Measurements from ENCODE around the gene FAN1.
A peak's percentile ranks its signal among the peaks of the same experiment; 100 is the strongest.

FAN1 gene

DNA sequence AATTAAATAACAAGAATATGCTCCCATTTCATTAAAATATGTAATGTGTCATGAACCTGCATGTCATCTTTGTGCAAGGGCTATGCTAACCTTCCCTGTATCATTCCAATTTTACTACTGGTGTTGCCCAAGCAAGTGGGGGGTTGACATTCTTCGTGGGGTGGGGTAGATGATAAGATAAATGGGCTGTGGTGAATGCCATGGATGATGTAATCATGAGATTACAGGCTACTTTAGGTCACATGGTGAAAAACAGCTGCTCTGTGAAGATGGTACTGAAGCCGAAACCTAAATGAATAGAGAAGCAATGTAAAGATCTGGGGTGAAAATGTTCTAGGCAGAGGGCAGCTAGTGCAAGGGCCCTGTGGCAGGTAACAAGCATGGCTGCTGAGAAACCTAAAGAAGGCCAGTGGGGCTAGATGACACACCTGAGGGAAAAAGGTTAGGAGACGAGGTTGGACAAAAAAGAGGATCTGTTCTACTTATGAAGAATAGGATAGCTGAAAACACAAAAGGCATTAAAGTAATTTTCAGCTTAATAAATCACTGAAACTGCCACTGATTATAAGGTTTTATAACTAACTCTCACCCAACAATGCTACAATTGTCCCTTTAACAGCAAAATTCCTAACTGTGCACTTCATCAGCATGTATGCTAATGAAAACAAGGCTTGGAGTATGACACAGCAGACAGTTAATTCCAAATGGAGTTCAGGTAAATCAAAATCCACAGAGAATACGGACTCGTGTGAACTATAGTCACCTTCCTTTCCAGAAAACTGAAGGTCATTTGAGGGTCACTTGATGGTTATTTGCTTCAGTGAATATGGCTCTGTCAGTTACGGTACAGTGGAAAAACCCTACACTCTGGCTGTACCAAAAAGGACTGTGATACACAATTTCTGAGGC, 52.8 kb downstream of the FAN1 start:
- DNase-seq (ENCODE audit: low spot score): no peak

DNA sequence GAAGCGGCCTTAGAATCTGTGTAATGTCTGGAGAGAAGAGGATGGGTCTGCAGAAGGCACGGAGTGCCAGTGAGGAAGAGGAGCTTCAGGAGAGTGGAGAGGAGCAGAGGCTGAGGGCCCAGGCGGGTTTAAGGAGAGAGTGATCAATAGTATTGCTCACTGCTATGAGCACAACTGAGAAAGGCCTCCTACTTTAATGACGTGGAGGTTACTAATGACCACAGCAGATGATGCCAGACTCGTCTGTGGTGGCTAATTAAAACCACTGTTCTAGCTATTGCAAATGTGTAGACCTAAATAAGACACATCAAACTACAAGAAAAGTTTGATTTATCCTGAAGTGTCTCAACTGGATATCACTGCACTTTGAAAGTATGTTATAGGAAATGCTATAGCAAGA, 54.5 kb downstream of the FAN1 start:
- no peak for DNase-seq (ENCODE audit: low spot score)

DNA sequence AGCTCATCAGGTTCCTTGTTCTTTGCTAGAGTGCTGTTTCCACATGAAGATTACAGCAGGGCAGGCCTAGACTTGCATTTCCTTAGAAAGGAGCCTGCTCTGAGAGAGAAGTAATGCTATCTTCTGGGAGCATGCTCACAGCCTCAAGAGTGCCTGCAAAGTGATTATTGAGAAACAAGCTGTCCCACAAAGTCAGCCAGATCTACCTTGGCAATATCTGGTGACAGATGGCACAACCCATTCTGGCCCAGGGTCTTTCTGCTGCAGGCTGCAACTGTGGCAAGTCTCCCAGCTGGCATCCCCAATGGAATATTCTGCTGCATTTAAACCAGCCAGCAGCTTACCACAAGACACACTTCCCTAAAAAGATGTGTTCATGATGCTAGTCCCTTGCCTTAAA, 58.4 kb downstream of the FAN1 start:
- peak; percentile 94 for DNase-seq (ENCODE audit: low spot score)

DNA sequence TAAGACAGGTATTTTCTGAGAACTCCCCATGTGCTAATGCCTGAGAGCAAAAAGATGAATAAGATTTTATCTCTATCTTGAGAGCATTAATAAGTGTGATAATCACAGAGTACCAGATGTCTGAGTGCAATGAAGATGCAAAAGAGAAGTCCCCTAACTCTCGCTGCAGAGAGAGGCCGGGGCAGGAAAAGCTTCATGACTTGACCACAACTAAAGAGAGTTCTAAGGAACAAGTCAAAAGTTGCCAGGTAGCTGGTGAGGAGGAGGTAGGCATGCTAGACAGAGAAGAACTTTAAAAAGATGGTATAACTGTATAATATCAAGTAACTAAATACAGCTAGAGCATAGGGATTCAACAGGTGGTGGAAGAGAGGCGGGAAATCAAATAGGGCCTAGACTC, 58.9 kb downstream of the FAN1 start:
- DNase-seq (ENCODE audit: low spot score): no peak

DNA sequence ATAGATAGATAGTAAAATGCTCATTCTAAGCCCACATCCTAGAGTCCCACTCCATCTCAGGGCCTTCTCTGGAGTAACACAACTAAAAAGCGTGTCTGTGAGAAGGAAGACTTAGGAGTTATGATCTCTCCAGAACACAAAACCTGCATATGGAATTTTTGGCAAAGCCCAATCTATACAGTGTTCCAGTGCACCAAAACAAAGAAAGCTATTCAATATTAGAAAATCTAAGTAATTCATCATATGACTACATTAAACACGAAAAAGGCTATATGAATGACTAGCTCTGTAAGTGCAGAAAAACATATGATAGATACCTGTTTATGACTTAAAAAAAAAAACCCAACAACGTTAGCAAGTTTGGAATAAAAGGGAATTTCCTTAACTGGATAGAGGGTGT, 60.0 kb downstream of the FAN1 start:
- DNase-seq (ENCODE audit: low spot score): no peak

DNA sequence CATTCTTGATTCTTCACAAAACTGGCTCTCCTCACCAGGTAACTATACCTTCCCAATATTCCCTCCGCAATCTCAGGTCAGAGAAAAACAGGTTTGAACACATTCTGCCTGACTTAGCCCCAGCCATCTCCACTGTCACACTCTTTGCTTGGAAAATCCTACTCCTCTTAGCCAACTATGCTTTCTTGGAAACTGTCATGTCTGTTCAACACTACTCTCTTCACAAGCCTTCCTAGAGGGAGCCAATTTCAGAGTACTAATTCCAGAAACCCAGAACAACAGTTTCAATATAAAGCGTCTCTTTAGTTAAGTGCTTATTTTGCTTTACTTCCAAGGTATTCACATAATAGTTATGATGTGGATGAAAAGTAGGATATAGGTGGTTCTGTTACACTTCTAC, 66.0 kb downstream of the FAN1 start:
- DNase-seq (ENCODE audit: low spot score): no peak

DNA sequence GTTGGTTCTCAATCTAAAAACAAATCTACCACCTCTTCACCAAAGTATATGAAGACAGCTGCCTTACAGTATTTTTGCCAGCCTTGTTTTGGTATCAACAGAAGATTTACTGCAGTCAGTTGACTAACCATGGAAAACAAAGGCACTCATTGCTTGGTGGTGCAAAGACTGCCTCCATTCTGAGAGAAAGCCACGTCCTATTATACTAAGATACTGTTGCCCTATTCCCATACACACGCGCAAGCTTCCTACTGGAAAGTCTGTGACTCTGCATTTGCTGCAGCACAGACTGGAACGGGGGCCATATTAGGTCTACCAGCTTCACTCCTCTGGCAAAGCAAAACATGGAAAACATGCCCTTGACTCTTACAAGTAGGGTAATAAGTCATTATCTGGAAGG, 69.7 kb downstream of the FAN1 start:
- no peak for DNase-seq (ENCODE audit: low spot score)

DNA sequence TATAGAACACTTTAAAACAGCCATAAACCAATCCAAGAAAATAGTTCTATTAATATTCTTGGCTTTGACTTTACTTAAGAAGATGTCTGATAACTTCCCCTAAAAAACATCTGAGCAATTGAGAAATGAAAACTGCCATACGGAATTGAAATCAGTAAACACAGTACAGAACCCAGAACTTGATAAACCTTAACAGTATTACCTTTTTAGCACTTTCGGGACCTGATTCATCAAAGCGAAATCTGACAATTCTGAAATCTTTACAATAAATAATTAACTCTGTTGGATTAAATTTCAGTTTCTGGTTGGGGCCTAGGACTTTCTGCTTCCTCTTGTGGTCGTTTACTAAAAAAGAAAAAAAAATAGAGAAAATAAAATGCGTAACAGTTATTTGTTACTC, 70.4 kb downstream of the FAN1 start:
- no peak for DNase-seq (ENCODE audit: low spot score)

DNA sequence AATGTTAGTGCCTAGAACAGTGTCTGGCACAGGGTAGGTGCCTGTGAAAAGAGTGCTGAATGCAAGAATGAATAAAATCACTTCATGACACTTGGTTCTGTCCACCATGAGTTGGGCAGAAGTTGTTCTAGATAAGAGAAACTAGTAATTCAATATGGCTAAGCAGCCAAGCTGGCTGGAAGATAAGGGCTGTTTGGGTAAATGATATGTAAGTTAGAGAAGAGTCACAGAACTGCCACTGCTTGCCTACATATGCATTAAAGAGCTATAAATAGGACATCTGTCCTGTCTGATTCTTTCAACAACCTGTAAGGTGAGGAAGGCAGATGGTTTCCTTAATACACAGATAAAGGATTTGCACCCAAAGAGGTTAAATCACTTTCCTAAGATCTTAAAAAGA, 74.6 kb downstream of the FAN1 start:
- no peak for DNase-seq (ENCODE audit: low spot score)

DNA sequence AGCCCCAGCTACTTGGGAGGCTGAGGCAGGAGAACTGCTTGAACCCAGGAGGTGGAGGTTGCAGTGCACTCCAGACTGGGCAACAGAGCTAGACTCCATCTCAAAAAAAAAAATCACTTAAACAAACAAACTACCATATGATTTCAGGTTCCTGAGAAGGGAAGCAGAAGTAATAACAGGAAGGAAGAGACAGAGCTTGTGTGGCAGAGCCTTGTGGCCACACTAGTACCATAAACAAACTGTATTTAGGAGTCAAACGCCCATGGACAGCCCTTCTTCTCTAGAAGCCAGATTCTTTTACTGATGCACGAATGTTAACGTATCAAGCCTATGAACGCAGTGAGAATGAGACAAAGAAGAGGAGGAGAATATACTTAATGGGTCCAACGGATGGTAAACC, 75.7 kb downstream of the FAN1 start:
- DNase-seq (ENCODE audit: low spot score): no peak

DNA sequence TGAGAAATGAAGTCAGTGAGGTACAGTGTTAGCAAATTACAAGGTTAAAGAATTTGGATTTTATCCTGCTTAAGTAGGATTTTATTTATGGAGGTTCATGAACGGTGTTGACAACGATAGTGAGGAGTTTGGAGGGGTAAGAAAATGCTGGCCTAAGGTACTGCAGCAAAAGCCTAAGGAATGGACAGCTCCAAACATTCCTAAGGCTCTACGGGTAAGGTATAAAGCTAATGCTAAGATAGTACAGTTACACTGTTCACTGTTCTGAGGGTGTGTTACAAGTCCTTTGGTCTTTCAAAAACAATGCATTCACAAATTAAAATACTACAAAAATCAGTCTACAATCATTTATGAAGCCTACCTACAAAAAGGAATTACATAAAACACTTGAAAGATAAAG, 80.4 kb downstream of the FAN1 start:
- DNase-seq (ENCODE audit: low spot score): no peak

DNA sequence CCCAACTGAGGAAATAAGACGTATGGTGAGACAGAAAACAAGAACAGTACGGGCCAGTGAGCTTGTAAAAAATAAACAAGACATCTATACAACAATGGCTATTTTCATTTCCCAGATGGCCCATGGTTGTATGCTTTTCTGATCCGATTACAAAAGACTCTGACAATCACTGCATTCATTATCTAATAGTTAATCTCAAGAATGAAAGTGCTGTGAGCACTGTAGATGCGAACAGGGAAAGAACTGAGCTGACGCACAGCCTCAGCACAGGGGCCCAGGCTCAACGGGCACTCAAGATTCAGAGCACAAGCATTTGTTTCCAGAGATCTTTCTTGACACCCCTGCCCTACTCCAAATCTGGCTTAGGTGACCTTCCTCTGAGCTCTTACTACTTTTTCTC, 80.8 kb downstream of the FAN1 start:
- peak; percentile 49 for DNase-seq (ENCODE audit: low spot score)

DNA sequence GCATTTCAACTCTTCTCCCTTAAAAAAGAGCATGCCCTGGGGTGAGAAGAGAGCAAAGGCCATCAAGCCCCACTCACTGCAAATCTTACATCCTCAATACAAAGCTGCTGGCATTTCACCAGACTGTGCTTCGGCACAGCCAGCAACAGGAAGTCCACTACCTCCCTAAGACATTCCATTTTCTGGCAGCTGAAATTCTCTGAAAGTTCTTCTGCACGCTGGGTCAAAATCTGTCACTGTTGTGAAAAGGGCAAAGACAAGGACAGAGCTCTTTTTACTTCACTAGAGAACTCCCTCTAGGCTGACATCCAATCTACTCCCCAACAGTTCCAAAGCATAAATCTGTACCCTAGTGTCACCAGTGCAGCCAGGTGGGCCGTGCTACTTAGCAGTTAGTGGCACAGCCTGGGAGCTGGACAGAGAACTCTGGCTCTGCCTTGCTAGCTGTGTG, 81.4 kb downstream of the FAN1 start:
- peak; percentile 62 for DNase-seq (ENCODE audit: low spot score)

DNA sequence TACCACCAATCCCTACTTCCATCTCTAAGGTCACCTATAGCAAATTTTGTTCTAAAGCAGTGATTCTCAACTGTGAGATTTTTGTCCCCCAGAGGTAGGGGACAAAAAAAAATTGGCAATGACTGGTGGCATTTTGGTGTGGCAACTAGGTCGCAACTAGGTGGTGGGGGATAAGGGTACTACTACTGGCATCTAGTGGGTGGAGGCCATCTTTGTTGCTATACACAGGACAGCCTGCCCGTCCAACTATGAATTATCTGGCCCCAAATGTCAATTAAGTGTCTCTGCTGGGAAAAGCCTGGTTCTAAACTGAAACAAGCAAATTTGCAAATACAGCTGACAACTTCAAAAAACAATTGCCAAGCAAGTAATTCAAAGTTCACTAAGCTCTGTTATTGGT, 86.3 kb downstream of the FAN1 start:
- no peak for DNase-seq (ENCODE audit: low spot score)

DNA sequence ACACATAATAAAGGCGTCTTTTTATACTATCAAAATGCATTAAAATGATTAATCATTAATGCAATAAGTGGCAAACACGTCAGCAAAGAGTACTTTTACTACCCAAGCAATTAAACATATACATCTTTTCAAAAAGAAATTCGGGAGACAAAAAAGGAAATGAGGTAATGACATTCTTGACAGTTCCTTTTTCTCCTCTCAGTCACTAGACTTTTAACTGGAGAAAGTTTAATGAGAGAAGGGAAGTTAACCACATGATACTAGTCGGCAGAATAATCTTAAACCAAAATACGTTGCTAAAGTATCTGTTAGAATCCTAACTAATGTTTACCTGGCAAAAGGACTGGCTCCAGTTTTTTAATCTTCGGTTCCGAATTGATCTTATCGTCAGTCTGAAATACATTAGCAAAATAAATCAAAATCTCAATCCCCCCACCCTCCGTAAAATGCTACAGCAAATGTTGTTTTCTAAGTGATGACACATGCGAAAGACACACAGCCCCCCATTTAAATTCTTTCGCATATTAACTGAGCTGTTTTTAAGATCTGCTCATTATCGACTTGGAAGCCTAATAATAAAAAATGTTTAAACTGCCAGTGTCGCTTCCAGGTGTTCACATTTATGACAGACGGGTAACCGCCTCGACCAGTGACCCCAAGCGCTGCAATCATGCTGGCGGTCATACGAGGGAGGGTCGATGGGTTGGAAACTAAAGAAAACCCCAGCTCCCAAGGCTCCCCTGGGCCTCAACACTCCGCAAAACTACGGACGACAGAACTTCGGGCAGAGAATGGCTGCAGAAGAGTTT, 86.9 kb downstream of the FAN1 start:
- peak; percentile 25 for DNase-seq (ENCODE audit: low spot score)

DNA sequence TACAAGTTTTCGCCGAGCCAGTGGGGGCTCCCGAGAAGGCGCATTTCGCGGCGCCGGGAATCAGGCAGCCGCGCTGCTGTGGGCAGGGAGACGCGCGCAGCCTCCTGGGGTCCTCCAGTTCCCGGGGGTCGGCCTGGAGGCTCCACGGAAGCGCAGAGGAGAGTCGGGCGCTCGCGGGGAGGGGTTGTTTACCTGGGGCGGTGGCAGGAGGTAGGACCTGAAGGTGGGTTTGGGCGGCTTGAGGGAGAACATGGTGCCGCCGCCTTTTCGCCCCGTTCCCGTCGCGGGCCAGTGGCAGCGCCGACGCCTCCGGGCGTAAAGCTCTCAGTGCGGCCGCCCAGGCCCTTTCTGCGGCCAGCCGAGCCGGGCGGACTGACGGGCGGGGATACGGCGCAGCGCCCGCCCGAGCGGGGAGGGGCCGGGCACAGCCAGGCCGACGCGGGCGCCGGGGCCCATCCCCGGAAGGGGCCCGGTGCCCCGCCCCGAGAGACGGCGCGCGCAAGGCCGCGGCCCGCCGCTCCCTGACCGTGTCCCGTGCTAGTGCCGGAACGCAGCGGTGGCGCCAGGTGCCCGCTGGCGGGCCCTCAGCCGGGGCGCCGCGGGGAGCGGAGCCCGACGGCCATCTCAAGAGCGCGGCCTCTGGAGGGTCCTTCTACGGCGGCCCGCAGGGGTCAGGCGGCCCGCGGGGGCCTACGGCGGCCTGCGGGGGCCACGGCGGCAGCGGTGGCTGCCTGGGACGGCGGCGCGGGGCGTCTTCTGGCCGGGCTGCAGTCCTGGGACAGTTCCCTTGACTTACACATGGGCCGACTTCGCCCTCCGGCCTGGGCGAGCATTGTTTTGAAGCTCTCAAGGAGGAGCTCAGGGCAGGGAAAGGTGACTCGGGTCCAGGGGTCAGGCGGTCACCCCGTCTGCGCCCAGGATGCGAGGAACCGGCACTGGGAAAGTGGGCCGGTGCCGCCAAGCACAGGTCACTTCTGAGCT, 87.8 kb downstream of the FAN1 start, which contains the start of gene MTMR10:
Gene MTMR10, minus strand, starts transcription at position 374 of the 981 bp plus-strand sequence. Its CDS starts 122 bp downstream, at position 252.
- peak; percentile 58 for DNase-seq (ENCODE audit: low spot score)

DNA sequence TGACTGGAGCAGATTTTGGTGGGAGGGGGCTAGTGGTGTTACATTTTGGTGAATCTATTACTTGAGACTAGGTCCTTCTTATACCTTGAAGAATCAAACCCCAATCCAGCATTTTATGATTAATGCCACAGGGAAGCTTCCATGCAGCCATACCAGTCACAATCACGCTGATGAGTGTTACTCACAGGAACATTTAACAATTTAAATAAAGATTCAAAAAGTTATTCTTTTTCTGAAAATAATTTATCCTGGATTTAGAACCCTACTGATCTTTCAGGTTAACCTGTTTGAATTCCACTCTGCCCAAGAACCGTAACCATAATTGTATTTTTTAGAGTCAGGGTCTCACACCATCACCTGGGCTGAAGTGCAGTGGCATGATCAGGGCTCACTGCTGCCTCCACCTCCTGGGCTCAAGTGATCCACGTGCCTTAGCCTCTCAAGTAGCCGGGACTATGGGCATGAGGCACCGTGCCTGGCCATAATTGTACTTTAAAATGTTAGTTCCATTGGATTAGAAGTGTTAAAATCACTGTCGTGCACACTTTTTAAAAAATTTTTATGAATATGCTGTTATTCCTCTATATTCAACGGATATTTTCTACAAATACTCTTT, 88.6 kb downstream of the FAN1 start:
- peak; percentile 40 for DNase-seq (ENCODE audit: low spot score)
